Activated CD8-positive, alpha-beta memory T cell treated with anti-CD3 and anti-CD28 coated beads, Interleukin-2, amount 50 U/mL, for 48 hours (primary cell): Measurements from ENCODE around the gene P2RY4.
A peak's percentile ranks its signal among the peaks of the same experiment; 100 is the strongest.
"Not testable (repeated sequence)": the region's sequence is repeated elsewhere in the genome, so short reads cannot be mapped to it uniquely, and the experiment has no call there.

Source experiments
- DNase-seq: peaks from one replicate; pipeline ENCODE4 v3.0.0-alpha.2; 2020

P2RY4 gene

GRCh38 chrX:70260104-70260503 lies at the start of gene P2RY4:
TSS of gene P2RY4 (minus strand) at chrX:70260204. CDS start at chrX:70259624, 580 bp downstream.
- DNase-seq, result no peak

- no peak for DNase-seq
Measured at GRCh38 chrX:70301716-70302115, 41.7 kb upstream of the P2RY4 start.

GRCh38 chrX:70293621-70294020 lies 33.6 kb upstream of the P2RY4 start:
- no peak for DNase-seq

- no peak for DNase-seq
Measured at GRCh38 chrX:70292788-70293187, 32.8 kb upstream of the P2RY4 start.

GRCh38 chrX:70289793-70290770 lies 30.1 kb upstream of the P2RY4 start, which contains the start of the genes KIF4A and PDZD11:
TSS of gene KIF4A (plus strand) at chrX:70290104. CDS start at chrX:70290459, 355 bp downstream.
TSS of gene PDZD11 (minus strand) at chrX:70289927. CDS start at chrX:70289341, 586 bp downstream.
- DNase-seq, result peak; percentile 86

GRCh38 chrX:70289168-70289792 lies 29.3 kb upstream of the P2RY4 start:
- no peak for DNase-seq

GRCh38 chrX:70281951-70282350 lies 21.9 kb upstream of the P2RY4 start, which contains the start of gene RAB41:
TSS of gene RAB41 (plus strand) at chrX:70282172. CDS start at chrX:70282218, 46 bp downstream.
- no peak for DNase-seq

- DNase-seq, result no peak
Measured at GRCh38 chrX:70280573-70280972, 20.6 kb upstream of the P2RY4 start.

- DNase-seq, result no peak
Measured at GRCh38 chrX:70279081-70279480, 19.1 kb upstream of the P2RY4 start.

- not testable (repeated sequence) for DNase-seq
Measured at GRCh38 chrX:70274029-70274428, 14.0 kb upstream of the P2RY4 start.

- DNase-seq, result no peak
Measured at GRCh38 chrX:70268034-70268433, 8.0 kb upstream of the P2RY4 start, which contains the start of gene ARR3. TSS of gene ARR3 (plus strand) at chrX:70268334. CDS start at chrX:70269386, 1,052 bp downstream.

GRCh38 chrX:70264784-70265183 lies 4.8 kb upstream of the P2RY4 start:
- no peak for DNase-seq

- peak; percentile 56 for DNase-seq
Measured at GRCh38 chrX:70262952-70263567, 3.1 kb upstream of the P2RY4 start.

GRCh38 chrX:70257423-70258288 lies 2.3 kb downstream of the P2RY4 start:
- no peak for DNase-seq

- DNase-seq, result no peak
Measured at GRCh38 chrX:70255452-70255851, 4.6 kb downstream of the P2RY4 start.

- no peak for DNase-seq
Measured at GRCh38 chrX:70254909-70255308, 5.1 kb downstream of the P2RY4 start.

GRCh38 chrX:70254063-70254400 lies 6.0 kb downstream of the P2RY4 start:
- no peak for DNase-seq

- no peak for DNase-seq
Measured at GRCh38 chrX:70253377-70254062, 6.5 kb downstream of the P2RY4 start.

- DNase-seq, result no peak
Measured at GRCh38 chrX:70252491-70252890, 7.5 kb downstream of the P2RY4 start.

GRCh38 chrX:70247252-70247651 lies 12.8 kb downstream of the P2RY4 start:
- DNase-seq, result no peak

GRCh38 chrX:70244881-70245280 lies 15.1 kb downstream of the P2RY4 start:
- DNase-seq, result no peak

GRCh38 chrX:70243601-70244000 lies 16.4 kb downstream of the P2RY4 start:
- DNase-seq, result not testable (repeated sequence)
